CD4-positive, alpha-beta T cell treated with Interferon gamma for 1 hour (primary cell): ENCODE measurements around the gene NOBOX.
"Not testable (repeated sequence)": the region's sequence is repeated elsewhere in the genome, so short reads cannot be mapped to it uniquely, and the experiment has no call there.

Experiments
- DNase-seq: peaks from one replicate; pipeline ENCODE4 v3.0.0-alpha.2; 2020

The NOBOX gene

GRCh38 chr7:144403649-144404061 lies at the start of gene NOBOX:
TSS of gene NOBOX (minus strand) at chr7:144403693.
- DNase-seq: no peak

GRCh38 chr7:144452064-144452463 lies 48.6 kb upstream of the NOBOX start:
- no peak for DNase-seq

GRCh38 chr7:144445590-144445989 lies 42.1 kb upstream of the NOBOX start:
- DNase-seq: no peak

- DNase-seq: no peak
Observed at GRCh38 chr7:144439717-144440205, 36.3 kb upstream of the NOBOX start.

GRCh38 chr7:144438759-144439158 lies 35.3 kb upstream of the NOBOX start:
- DNase-seq: no peak

GRCh38 chr7:144437370-144438191 lies 34.1 kb upstream of the NOBOX start:
- no peak for DNase-seq

- DNase-seq: no peak
Observed at GRCh38 chr7:144436500-144436899, 33.0 kb upstream of the NOBOX start.

- no peak for DNase-seq
Observed at GRCh38 chr7:144428431-144428830, 24.9 kb upstream of the NOBOX start.

- not testable (repeated sequence) for DNase-seq
Observed at GRCh38 chr7:144427539-144427938, 24.0 kb upstream of the NOBOX start.

GRCh38 chr7:144418931-144419330 lies 15.4 kb upstream of the NOBOX start:
- DNase-seq: not testable (repeated sequence)

GRCh38 chr7:144416341-144416740 lies 12.8 kb upstream of the NOBOX start:
- no peak for DNase-seq

GRCh38 chr7:144415858-144416257 lies 12.4 kb upstream of the NOBOX start:
- DNase-seq: no peak

GRCh38 chr7:144414815-144415214 lies 11.3 kb upstream of the NOBOX start:
- no peak for DNase-seq

- no peak for DNase-seq
Observed at GRCh38 chr7:144410441-144410840, 6.9 kb upstream of the NOBOX start.

- no peak for DNase-seq
Observed at GRCh38 chr7:144408121-144408520, 4.6 kb upstream of the NOBOX start.

GRCh38 chr7:144407266-144407931 lies 3.9 kb upstream of the NOBOX start:
- no peak for DNase-seq

- DNase-seq: no peak
Observed at GRCh38 chr7:144404946-144405345, 1.5 kb upstream of the NOBOX start.

- no peak for DNase-seq
Observed at GRCh38 chr7:144403102-144403501, 391 bp downstream of the NOBOX start.

- no peak for DNase-seq
Observed at GRCh38 chr7:144401490-144401889, 2.0 kb downstream of the NOBOX start.

GRCh38 chr7:144399946-144400345 lies 3.5 kb downstream of the NOBOX start:
- no peak for DNase-seq

- no peak for DNase-seq
Observed at GRCh38 chr7:144398911-144399310, 4.6 kb downstream of the NOBOX start.

- DNase-seq: no peak
Observed at GRCh38 chr7:144398291-144398690, 5.2 kb downstream of the NOBOX start.

GRCh38 chr7:144397086-144397485 lies 6.4 kb downstream of the NOBOX start:
- no peak for DNase-seq

- no peak for DNase-seq
Observed at GRCh38 chr7:144391823-144392255, 11.7 kb downstream of the NOBOX start.
